Stimulated activated CD4-positive, alpha-beta T cell treated with anti-CD3 and anti-CD28 coated beads, Interleukin-2, amount 100 ng/mL, for 24 hours (primary cell): Measurements from ENCODE around the gene RASSF3.

Source experiments
- DNase-seq, 2 donors: peaks; one replicate each; pipeline ENCODE4 v3.0.0-alpha.2; 2020

The RASSF3 gene

GRCh38 chr12:64695550-64695949, 85.3 kb downstream of the RASSF3 start:
- DNase-seq, result no peak

DNA sequence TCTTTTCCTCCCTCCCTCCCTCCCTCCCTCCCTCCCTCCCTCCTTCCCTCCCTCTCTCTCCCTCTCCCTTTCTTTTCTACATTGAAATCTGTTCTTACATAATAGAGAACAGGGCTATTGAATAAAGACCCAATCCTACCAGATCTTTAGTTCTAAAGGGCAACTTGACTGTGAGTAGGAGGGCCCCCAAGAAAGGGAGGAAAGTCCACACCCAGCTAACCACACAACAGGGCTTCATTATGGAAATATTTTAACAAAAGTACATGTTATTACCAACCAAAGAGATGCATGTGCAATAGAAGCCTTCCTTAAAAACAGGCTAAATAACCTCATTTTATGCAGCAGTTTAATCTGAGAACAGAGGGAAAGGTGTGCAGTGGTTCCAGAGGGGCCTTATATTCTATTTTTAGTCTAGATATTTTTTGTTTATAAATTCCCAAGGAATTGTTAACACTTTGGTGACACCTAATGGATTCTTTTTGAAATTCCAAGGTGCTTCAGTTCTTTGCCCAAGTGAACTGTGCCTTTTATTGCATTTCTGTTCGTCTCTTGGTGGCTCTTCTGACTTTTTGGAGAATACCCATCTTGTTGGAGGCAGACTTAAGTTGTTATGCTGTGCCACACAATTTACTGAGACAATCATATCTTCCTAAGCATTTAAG, 85.9 kb downstream of the RASSF3 start:
- no peak for DNase-seq

GRCh38 chr12:64699504-64700115, 89.3 kb downstream of the RASSF3 start:
- no peak for DNase-seq

DNA sequence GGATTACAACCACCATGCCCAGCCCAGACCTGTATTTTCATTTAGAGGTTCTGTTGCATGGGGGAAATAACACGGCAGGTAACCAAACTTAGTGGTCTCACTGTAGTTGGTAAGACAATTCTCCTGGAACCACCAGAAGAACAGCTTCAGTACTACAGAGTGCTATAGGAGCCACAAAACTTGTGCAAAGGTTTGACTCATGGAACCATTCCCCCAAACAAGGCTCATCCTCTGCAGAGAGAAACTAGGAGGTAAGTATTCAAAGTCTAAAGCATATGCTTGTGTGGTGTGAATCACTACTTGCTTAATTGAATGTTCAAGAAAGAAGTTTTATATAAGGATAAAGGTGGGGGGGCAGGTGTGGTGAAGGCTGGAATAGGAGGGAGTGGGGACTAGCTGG, 90.2 kb downstream of the RASSF3 start:
- DNase-seq, result no peak

DNA sequence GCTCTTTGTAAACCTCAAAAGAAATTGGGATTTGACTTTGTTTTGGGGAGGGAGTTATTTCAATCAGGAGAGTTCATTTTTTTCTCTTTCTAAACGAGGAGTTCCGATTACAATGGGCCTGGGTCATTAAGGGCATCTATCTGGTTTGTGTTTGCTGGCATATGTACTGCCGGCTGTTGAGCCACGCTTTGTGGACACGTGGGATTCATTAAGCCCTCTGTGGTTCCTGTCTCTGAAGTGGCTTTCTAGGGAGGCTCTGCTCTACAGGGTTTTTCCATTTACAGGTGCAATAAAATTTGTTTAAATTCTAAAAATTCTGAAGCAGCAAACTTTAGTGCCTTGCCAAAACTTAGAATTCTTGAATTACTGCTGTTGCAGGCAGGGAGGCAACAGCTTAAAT, 91.0 kb downstream of the RASSF3 start:
- no peak for DNase-seq

DNA sequence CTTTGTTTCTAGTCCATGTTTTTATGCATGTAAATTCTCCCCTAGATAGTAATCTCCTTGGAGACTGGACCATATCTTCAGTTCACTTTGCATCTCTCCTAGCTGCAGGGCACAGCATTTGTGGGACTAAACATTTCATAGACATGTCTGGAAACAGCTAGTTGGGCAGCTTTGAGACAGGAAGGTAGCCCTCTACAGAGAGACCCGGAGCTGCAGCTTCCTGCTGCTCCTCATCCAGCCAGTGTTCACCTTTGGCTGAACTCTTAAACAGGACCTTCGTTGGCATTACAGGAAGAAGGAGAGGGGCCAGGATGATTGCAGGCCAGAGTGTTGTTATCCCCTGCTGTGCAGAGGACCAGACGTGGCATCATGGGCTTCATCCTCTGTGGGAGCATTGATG, 96.0 kb downstream of the RASSF3 start:
- DNase-seq, result no peak

DNA sequence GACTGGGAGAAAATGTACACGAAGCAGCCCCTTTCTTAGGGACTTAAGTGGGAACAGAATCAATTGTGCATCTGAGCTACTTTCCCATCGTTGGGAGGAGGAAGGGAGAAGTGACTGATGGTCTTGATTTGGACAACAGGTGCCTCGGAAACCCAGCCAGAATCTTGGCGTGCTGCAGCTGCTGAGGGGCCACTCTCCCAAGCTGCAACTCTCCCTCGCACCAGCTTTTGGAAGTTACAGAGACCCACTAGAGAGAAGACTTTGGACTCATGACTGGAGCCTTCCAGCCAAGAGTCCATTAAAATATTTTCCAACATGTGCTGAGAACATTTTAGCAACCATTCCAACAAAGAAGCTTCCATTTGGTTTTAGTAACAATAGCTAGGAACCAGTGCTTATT, 96.6 kb downstream of the RASSF3 start:
- DNase-seq, result no peak

DNA sequence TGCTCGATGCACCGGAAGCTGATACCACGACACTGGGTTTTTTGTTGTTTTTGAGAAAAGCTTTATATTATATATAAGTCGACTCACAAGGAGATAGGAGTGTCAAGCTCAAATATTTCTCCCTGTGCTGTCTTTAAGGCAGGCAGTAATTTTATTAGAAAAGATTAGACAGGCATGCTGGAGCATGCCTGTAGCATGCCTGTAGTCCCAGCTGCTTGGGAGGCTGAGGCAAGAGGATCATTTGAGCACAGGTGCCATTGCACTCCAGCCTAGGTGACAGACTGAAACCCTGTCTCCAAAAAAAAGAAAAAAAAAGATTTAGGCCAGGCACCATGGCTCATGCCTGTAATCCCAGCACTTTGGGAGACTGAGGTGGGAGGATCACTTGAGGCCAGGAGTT, 97.1 kb downstream of the RASSF3 start:
- no peak for DNase-seq

DNA sequence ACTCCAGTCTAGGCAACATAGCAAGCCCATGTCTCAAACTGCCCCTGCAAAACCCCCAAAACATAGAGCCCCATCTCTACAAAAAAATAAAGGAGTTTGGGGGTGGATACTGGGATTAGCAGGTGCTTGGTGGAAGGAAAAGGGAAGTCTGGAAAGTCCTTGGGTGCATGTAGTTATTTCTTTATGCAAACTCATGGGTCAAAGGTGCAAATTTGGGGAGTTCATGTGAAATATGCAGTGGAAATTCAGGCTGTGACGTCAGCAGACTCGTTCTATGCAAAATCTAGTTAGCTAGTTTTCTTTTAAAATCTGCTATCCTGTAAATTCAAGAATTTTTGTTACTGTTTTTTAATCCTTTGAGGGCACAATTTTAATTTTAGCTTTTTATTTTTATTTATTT, 97.6 kb downstream of the RASSF3 start:
- no peak for DNase-seq

- no peak for DNase-seq
Observed at GRCh38 chr12:64709429-64709828, 99.1 kb downstream of the RASSF3 start.

GRCh38 chr12:64713376-64713775, 103.1 kb downstream of the RASSF3 start:
- no peak for DNase-seq

DNA sequence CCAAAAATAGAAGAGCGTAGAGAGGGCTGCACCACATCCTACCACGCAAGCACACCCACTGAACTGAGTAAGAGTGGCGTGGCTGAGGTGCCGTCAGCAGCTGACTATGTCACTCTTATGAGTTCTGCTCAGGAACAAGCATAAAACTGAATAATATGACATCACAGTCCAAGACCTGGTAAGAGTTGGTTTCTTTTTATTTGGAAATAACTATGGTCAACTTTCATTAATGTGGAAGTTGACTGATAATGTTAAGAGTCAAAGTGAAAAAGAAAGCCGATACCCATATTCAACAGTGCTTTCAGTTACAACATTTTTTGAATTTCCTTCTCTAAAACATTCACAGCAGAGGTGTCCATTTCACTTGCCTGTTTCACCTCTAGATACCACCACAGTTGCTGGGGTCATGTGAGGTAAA, 104.3 kb downstream of the RASSF3 start:
- DNase-seq, result no peak

GRCh38 chr12:64716371-64716770, 106.1 kb downstream of the RASSF3 start:
- DNase-seq, result no peak

GRCh38 chr12:64716839-64717455, 106.7 kb downstream of the RASSF3 start:
- no peak for DNase-seq

- DNase-seq, result no peak
Observed at GRCh38 chr12:64718649-64719048, 108.4 kb downstream of the RASSF3 start.

- no peak for DNase-seq
Observed at GRCh38 chr12:64720884-64721283, 110.6 kb downstream of the RASSF3 start.

DNA sequence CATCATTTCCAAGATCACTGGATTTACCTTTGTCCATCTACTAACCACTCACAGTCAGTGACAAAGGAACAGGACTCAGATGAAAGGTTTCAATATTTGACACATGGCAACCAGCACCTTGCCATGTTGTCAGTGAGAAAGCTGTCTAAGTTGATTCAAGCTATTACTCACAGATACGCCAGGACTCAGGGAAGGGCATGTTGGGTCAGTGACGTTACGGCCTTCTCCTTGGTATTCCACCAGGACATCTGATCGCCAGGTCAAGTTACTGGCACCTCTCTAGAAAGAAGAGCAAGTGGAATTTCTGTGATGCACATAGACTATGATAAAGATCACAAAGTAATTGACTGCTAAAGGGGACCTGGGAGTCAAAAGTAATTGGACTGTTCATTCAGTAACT, 112.5 kb downstream of the RASSF3 start:
- no peak for DNase-seq

GRCh38 chr12:64723630-64724029, 113.3 kb downstream of the RASSF3 start:
- no peak for DNase-seq

- no peak for DNase-seq
Observed at GRCh38 chr12:64724201-64724745, 114.0 kb downstream of the RASSF3 start.

GRCh38 chr12:64729909-64730587, 119.8 kb downstream of the RASSF3 start:
- no peak for DNase-seq

DNA sequence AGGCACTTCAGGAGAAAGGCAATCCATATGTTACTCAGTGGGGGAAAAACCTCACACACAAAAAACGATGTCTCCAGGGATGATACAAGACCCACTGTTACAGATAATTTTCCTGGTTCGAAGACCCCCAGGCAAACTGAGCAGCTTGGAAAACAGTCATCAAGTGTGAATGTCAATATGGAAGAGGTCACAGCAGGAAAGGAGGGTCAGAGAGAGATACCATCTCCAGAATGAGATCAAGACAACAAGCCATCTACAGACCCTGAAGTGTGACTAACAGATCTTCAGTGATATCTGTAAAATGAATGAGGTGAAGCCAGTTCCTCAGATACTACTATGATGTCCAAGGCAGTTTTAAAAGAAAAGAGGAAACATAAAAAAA, 120.3 kb downstream of the RASSF3 start:
- no peak for DNase-seq

DNA sequence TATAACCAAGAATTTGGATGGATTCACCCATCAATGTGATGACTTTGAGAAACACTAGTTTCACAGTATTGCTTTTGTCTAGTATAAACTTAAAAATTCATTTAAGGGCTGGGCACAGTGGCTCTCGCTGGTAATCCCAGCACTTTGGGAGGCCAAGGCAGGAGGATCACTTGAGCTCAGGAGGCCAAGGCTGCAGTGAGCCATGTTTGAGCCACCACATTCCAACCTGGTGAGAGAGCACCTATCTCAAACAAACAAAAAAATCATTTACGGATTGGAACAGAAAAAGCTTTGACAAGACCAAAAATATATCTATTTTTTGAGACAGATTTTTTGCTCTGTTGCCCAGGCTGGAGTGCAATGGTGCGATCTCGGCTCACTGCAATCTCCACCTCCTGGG, 121.4 kb downstream of the RASSF3 start:
- DNase-seq, result no peak

- no peak for DNase-seq
Observed at GRCh38 chr12:64733857-64734256, 123.6 kb downstream of the RASSF3 start.

GRCh38 chr12:64735442-64735841, 125.1 kb downstream of the RASSF3 start:
- no peak for DNase-seq
